Bronchial epithelial cell (primary cell): ENCODE data around the gene GIPC3. TPM values are rescaled to one million over a fixed set of nuclear protein-coding genes. Genes with fewer than 3 reads are reported as not detected.
A peak's percentile ranks its signal among the peaks of the same experiment; 100 is the strongest.
"Not testable (repeated sequence)": the region's sequence is repeated elsewhere in the genome, so short reads cannot be mapped to it uniquely, and the experiment has no call there.

Experiments
- DNase-seq: peaks from one replicate; pipeline ENCODE4 v3.0.0-alpha.2; 2010; ENCODE audit warnings: low read depth
- FAIRE-seq: peaks from 2 replicates; lab custom pipeline; 2011; peaks lifted over from hg19 to GRCh38; lab: Jason Lieb, UNC
- H3K27me3 ChIP-seq: 2 replicates; pipeline ENCODE4 v1.5.1; 2011; ENCODE audit warnings: low read length; ENCODE audit not compliant: control insufficient read depth, insufficient read depth
- H3K36me3 ChIP-seq: 2 replicates; pipeline ENCODE4 v1.5.1; 2011; ENCODE audit warnings: low read length; ENCODE audit not compliant: control insufficient read depth, insufficient read depth
- H3K4me3 ChIP-seq: 2 replicates; pipeline ENCODE4 v1.5.1; 2011; ENCODE audit warnings: mild to moderate bottlenecking, low read depth, low read length, control low read depth
- CTCF ChIP-seq: IDR thresholded peaks from 2 replicates; pipeline ENCODE4 v1.5.1; 2011; ENCODE audit warnings: mild to moderate bottlenecking, moderate library complexity, low read length, control low read depth, inconsistent platforms; ENCODE audit not compliant: insufficient read depth, severe bottlenecking
- total RNA-seq: library from RNA; depleted of rRNA; stranded (reverse); fragments of >200 nt; gene quantifications from 2 replicates; pipeline ENCODE4 v1.2.1, GENCODE V29; 2014

Gene GIPC3
- total RNA-seq, 1 donor from 2014 or later = not detected

- FAIRE-seq (peak; percentile 62), DNase-seq (no peak)
- Histone ChIP-seq H3K4me3 (peak overlapping the region; percentile 93), H3K27me3 (no peaks in the 10 kb centered on the region), H3K36me3 (peaks cover 8% of the 10 kb centered on the region)
- no peak for TF ChIP-seq CTCF
Observed at GRCh38 chr19:3625996-3626472, 40.8 kb downstream of the GIPC3 start.

- peak; percentile 90 for DNase-seq
- TF ChIP-seq CTCF = no peak
- no peak for FAIRE-seq
- H3K4me3 ChIP-seq = peak within 1 kb of the TSS; percentile 93
- H3K36me3 ChIP-seq = peaks cover 6% of the 10 kb centered on the region
- no peaks in the 10 kb centered on the region for H3K27me3 ChIP-seq
Observed at GRCh38 chr19:3626473-3627350, 41.4 kb downstream of the GIPC3 start, which contains the start of gene CACTIN. Gene CACTIN (minus strand): TSS chr19:3626790. CDS start chr19:3626762, 28 bp downstream.

- DNase-seq (no peak), FAIRE-seq (no peak)
- TF ChIP-seq CTCF = no peak
- H3K36me3 ChIP-seq = peaks cover 3% of the 10 kb centered on the region
- H3K27me3 ChIP-seq = no peaks in the 10 kb centered on the region
- H3K4me3 ChIP-seq = no peak overlapping the region
Observed at GRCh38 chr19:3627351-3627723, 42.1 kb downstream of the GIPC3 start.

- FAIRE-seq, H3K36me3 ChIP-seq, H3K4me3 ChIP-seq, H3K27me3 ChIP-seq, DNase-seq: not testable (repeated sequence)
Observed at GRCh38 chr19:3628766-3629165, 43.5 kb downstream of the GIPC3 start.

GRCh38 chr19:3631053-3631861 is 46.0 kb downstream of the GIPC3 start:
- TF ChIP-seq CTCF = no peak
- no peak overlapping the region for H3K4me3 ChIP-seq
- no peaks in the 10 kb centered on the region for H3K27me3 ChIP-seq
- no peaks in the 10 kb centered on the region for H3K36me3 ChIP-seq
- DNase-seq (no peak), FAIRE-seq (no peak)

- no peak for FAIRE-seq
- no peaks in the 10 kb centered on the region for H3K27me3 ChIP-seq
- no peak for TF ChIP-seq CTCF
- H3K4me3 ChIP-seq = no peak overlapping the region
- no peak for DNase-seq
- no peaks in the 10 kb centered on the region for H3K36me3 ChIP-seq
Observed at GRCh38 chr19:3632098-3632497, 46.8 kb downstream of the GIPC3 start.
